DND-41 (cell line): ENCODE data around the gene CASP2.

Experiments
- EZH2 ChIP-seq: IDR thresholded peaks from 3 replicates; pipeline ENCODE4 v1.6.1; 2012; ENCODE audit warnings: borderline replicate concordance, low read depth, mild to moderate bottlenecking, moderate library complexity, low read length, inconsistent platforms; ENCODE audit not compliant: severe bottlenecking
- TF ChIP-seq, protein P1 (sequence below): IDR thresholded peaks from 2 replicates; pipeline ENCODE4 v1.5.1; 2012; ENCODE audit warnings: borderline replicate concordance, low read length, moderate library complexity, mild to moderate bottlenecking; ENCODE audit not compliant: poor library complexity, severe bottlenecking; ENCODE audit errors: extremely low read depth

DNA sequence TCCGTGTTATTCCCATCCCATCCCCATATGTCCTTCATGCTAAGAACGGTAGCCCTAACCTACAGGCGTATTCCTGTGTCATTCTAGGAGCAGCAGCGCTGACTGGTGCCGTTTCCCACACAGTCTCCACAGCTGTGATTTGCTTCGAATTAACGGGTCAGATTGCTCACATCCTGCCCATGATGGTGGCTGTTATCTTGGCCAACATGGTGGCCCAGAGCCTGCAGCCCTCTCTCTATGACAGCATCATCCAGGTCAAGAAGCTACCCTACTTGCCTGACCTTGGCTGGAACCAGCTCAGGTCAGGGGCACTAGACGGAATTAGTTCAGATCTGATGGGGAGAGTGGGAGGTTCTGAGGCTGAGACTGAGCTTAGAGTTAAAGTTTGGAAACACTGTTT lies 53.7 kb downstream of the CASP2 start:
- TF ChIP-seq, protein P1, sequence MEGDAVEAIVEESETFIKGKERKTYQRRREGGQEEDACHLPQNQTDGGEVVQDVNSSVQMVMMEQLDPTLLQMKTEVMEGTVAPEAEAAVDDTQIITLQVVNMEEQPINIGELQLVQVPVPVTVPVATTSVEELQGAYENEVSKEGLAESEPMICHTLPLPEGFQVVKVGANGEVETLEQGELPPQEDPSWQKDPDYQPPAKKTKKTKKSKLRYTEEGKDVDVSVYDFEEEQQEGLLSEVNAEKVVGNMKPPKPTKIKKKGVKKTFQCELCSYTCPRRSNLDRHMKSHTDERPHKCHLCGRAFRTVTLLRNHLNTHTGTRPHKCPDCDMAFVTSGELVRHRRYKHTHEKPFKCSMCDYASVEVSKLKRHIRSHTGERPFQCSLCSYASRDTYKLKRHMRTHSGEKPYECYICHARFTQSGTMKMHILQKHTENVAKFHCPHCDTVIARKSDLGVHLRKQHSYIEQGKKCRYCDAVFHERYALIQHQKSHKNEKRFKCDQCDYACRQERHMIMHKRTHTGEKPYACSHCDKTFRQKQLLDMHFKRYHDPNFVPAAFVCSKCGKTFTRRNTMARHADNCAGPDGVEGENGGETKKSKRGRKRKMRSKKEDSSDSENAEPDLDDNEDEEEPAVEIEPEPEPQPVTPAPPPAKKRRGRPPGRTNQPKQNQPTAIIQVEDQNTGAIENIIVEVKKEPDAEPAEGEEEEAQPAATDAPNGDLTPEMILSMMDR = no peak
- no peak for TF ChIP-seq EZH2
